Measurements from ENCODE around the gene MPC1.
"Not testable (repeated sequence)": the region's sequence is repeated elsewhere in the genome, so short reads cannot be mapped to it uniquely, and the experiment has no call there.

Gene MPC1

DNA sequence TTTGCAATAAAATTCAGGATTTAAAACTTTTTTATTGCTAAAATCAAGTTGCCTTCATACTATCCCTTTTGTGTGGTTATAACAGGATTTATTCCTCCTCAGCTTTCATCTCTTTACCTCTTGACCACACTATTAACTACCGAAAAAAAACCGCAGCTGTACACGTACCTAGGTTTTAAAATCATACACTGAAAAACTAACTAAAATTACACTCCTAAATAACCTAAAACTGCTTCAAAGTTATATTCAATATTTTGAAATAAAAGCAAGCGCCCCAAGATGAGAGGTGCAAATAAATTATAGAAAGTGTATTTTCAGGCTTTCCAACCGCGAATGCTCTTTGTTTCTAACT is 1.4 kb downstream of the MPC1 start:
- no peak for DNase-seq (ENCODE audit: low read depth)

DNA sequence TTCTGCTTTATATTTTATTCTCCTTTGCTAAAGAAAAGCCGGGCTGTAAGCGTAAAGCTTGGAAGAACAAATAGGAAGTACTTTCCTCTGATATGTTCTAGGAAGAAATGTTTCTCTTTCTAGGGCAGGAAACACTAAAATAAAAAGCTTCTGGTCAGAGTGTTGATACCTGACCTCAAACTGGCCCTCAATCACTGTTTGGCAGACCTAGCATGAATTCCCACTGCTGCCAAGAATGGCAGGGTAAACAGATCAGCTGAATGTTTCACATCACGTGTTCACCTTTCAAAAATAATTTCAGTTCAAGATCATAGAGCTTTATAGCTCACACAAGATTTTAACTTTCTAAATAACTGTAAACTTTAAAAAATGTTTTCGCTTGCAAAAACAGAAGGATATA is 2.9 kb downstream of the MPC1 start:
- no peak for DNase-seq (ENCODE audit: low read depth)

DNA sequence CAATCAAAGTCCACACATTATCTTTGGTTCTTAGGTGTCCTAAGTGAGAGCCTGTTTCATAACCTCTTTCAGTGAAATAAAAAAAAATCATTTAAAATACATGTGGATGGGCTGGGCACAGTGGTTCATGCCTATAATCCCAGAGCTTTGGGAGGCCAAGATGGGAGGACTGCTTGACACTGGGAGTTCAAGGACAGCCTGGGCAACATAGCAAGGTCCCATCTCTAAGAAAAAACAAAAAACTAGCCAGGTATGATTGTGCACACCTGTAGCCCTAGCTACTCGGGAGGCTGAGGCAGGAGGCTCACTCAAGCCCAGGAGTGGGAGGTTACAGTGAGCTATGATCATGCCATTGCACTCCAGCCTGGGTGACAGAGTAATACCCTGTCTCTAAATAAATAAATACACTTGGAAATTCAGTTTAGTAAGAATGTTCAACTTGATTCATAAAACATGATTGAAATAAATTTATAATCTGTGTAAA is 3.6 kb downstream of the MPC1 start:
- DNase-seq (ENCODE audit: low read depth): no peak

DNA sequence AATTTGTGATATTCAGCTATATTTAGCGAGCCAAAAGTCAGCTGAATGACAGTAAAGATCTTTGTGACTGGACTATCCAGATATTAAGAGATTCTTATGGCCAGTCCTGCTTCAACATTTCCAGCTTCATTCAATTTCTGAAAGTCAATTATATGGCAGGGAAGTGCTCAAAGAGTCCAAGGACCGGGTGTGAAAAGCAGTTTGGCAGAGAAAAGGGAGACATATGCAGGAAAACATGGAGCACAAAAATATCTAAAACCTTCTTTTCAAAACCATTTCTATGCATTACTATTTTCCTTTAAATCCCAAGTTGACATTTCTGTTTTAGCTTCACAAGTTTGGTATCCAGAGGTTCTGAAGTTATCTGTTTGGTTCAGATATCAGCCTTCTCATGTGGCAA is 5.0 kb downstream of the MPC1 start:
- DNase-seq (ENCODE audit: low read depth): no peak

DNA sequence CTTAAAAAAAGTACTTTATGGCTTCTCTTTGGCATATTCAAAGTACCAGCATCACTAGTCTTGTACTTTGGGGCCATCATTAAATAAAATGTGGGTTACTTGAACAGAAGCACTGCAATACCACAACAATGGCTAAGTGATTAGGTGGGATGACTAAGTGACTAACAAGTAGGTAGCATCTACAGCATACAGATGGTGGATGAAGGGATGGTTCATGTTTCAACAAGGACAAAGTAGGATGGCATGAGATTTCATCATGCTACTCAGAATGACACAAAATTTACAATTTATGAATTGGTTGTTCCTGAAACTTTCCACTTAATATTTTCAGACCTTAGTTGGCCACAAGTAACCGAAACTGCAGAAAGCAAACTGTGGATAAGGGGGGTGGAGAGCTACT is 7.7 kb downstream of the MPC1 start:
- DNase-seq (ENCODE audit: low read depth): no peak

DNA sequence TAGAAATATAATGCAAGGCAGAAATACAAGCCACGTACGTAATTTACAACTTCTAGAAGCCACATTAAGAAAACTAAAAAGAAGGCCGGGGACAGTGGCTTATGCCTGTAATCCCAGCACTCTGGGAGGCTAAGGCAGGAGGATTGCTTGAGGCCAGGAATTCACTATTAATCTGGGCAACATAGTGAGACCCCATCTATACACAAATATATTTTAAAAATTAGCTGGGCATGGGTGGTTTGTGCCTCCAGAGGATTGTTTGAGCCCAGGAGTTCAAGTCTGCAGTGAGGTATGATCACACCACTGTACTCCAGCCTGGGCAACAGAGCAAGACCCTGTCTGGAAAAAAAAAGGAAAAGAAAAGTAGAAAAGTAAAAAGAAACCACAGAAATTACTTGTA is 12.3 kb downstream of the MPC1 start:
- no peak for DNase-seq (ENCODE audit: low read depth)

DNA sequence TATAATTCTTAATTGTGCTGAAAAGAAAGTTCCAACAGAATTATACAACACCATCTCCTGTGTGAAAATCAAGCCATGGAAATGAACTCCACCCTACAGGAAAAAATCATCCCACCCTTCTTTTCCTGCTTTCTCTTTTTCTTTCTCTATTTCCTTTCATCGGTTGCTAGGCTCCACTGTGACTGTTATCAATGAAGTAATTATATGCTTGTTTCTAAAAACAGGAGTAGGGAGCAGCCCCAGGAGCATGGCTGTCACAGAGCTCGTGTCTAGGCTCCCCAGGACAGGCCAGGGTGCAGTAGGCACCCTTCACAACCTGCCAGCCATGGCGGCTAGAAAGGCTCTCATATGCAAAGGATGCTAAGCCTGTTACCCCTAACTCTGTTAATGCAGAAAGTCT is 13.0 kb downstream of the MPC1 start:
- no peak for DNase-seq (ENCODE audit: low read depth)

DNA sequence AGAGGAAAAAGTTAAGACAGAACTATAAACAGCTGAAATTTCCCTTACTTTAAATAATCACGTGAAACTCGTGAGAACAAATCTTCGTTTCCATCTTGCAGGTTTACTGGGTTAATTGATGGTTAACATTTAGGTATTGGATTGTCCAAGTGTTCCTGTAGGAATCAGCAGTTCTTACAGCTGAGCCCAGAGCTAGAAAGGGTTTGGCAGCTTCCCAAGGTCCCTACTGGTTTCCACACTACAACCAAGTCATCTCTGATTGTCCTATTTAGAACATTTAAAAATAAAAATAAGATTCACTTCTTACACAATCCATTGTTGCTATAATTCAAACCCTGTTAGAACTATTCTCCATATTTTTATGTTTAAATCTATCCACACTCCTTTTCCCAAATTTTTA is 15.8 kb downstream of the MPC1 start:
- no peak for DNase-seq (ENCODE audit: low read depth)

DNA sequence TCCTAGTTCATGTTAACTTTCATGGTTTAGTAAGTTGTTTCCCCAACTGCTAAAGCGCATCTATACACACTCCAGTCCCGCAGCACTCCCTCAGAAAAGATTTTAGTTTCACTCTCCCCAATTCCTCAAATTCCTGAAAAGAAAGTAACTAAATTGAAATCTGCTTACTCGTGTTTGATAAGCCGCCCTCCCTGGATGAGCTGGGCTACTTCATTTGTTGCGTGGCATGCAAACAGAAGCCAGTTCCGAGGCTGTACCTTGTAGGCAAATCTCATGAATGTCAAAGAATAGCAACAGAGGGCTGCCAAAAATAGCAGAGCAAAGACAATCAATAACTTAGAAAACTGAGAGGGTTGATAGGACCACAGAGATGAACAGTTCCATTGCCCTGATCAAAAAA is 16.9 kb downstream of the MPC1 start:
- DNase-seq (ENCODE audit: low read depth): no peak

DNA sequence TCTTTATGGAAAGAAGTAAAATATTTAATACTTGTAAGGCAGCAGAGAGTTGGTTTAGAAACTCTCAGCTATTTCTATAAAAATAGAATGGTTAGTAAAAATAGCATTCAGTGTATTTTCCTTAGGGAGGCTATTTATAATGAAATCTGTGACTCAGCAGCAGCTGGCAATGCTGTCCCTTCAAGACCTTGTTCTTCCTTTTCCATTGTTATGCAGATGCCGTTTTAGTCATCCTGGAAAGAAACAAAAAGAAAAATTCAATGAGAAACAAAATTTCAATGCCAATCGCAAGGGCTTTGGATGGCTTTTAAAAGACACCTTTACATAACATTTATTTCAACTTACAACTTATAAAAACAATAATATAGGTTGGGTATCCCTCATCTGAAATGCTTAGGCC is 17.5 kb downstream of the MPC1 start:
- DNase-seq (ENCODE audit: low read depth): no peak

DNA sequence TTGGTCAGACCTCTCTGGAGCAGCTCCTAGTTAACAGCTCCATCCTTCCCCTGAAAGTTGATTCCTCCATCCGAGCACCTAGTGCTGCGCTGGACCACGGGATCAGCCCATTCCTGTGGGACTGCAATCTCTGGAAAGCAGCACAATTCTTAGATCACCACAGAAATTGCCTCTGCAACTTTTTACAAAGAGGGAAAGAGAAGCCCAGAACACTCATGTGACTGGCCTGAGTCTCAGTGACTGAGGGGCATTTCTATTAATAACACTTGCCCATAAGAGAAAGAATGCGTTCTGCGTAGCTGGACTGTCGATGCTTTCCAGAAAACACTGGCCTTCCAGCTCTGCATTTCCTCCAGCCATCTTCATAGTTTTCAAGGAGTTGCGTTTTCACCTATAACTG is 18.3 kb downstream of the MPC1 start:
- no peak for DNase-seq (ENCODE audit: low read depth)

DNA sequence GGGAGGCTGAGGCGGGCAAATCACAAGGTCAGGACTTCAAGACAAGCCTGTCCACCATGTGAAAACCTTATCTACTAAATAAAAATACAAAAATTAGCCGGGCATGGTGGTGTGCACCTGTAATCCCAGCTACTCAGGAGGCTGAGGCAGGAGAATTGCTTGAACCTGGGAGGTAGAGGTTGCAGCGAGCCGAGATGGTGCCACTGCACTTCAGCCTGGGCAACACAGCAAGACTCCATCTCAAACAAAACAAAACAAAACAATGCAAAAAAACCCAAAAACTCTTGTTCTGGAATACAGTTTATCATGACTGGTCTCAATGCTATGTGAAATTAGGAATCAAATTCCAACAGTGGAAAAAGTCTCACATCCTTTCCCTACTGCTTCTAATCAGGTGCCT is 20.3 kb downstream of the MPC1 start:
- DNase-seq (ENCODE audit: low read depth): not testable (repeated sequence)

DNA sequence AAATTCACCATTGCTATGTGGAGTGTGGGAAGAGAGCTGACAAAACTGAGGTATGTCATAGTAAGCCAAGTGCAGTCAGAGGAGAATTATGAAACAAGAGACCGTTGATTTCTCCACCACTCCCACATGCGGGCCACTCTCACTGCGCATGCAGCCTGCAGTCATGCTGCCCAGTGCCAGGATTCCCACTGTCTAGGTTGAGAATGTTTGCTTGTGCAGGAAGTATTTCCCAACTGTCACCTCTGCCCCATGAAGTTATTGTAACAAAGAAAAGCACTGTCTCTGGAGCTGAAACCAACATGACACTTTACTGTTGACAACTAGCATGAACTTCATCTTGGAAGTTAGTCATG is 21.7 kb downstream of the MPC1 start:
- DNase-seq (ENCODE audit: low read depth): no peak

DNA sequence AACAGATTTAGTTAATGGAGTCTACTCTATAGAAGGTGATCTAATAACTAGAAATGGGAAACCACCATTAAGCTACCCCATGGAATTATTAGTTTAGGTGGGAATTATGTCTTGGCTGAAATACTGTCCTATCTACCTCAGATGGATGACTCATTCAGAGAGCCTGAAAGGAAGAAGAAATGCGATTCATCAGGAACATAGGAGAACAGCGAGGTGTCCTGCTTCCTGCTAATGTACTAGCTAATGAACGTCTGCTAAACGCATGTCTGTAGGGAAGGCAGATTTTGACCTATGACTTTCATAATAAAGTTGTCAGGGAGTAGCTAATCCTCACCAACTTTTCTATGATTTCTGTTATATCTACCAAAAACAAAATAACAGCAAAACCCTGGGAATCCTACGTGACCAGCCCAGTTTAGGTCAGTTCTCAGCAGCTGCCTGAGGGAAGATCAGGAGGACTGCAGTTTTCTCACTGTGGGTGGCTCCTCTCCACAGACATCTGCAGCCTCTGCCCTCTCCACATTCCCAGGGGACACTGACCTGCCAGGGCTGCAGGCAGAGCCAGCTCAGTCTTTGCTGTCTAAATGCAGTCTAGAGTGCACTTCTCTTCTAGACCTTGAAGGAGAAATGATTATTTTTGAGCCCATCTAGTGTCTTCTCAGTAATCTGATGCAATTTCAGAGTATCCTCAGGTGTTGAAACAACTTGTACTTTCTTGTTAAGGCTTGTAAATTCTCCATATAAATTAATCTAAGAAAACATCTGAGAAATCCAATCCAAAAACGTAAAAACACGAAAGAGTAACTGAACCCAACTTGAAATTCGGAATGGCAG is 22.3 kb downstream of the MPC1 start:
- no peak for DNase-seq (ENCODE audit: low read depth)

DNA sequence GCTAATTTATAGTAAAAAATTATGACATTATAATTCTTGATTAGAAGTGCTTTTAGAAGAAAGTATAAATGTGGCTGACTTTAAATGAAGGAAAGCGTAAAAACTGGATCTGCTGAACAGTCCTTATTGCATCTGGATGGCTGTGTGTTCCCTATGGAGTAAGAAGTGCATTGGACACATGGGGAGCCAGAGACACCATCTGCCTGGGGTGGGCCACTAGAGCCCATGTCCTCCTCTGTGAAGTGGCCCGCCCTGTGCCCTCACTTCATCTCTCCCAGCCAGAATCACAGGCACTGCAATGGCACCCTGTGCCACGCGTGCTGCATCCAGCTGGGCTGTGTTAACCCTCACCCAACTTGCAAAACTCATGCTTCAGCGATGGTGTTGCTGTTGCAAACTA is 27.2 kb downstream of the MPC1 start:
- no peak for DNase-seq (ENCODE audit: low read depth)

DNA sequence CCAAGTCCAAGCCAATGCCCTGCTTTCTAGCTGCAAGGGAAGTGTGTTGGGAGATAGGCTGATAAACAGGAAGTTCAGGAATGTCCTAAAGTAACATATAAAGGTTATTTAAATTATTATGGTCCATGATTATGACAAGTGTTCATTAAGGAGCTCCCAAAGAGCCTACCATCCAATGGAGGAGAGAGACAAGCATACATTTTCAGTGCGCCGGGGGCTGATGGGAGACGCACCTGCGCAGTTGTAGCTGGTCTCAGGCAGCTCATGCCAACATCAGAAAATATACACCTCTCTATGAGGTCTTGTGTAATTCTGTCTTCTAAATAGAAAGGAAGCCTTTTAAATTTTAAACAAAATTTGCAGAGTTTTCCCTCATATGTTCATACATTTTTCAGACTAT is 27.8 kb downstream of the MPC1 start:
- DNase-seq (ENCODE audit: low read depth): no peak

DNA sequence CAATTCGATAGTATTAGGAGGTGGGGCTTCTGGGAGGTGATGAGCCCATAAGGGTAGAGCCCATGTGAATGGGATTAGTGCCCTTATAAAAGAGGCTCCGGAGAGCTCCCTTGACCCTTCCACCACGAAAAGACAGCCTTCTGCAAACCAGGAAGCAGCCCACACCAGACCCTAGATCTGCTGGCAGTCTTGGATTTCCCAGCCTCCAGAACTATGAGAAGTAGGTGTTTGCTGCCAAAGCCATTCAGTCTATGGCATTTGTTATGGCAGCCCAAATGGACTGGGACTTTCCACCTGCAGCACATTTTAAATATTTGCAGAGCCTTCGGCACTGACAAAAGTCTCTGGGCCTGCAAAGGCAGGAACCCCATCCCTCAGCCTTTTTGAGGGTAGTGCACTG is 28.6 kb downstream of the MPC1 start:
- no peak for DNase-seq (ENCODE audit: low read depth)

DNA sequence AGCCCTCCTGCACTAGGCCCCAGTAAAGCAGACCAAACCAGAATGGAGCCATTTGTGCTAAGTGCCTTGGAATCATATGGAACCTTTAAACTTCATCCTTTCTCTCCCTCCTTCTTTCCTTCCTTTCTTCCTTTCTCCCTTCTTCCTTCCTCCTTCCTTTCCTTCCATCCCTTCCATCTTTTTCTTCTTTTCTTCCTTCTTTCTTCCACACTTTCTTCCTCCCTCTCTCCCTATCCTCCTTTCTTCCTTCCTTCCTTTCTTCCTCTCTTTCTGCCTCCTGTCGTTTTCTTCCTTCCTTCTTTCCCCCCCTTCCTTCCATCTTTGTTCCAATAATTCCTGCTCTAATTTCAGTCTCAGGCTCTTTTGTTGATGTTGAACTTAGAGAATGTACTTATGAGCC is 29.2 kb downstream of the MPC1 start:
- DNase-seq (ENCODE audit: low read depth): no peak

DNA sequence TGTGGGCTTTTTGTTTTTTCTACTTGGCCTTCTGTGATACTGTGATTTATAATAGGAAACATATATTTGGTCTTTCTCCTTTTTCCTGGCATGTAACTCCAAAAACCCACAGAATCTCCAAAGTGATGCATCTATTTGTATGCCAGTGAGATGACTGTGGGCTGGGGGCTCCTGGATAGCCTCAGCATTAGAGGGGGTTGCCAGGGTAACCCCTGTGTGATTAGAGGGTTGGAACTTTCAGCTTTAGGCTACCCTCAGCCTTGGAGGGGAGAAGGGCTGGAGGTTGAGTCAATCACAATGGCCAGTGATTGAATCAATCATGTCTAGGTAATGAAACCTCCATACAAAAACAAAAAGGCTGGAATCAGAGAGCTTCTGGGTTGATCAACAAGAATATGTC is 29.8 kb downstream of the MPC1 start:
- DNase-seq (ENCODE audit: low read depth): no peak

DNA sequence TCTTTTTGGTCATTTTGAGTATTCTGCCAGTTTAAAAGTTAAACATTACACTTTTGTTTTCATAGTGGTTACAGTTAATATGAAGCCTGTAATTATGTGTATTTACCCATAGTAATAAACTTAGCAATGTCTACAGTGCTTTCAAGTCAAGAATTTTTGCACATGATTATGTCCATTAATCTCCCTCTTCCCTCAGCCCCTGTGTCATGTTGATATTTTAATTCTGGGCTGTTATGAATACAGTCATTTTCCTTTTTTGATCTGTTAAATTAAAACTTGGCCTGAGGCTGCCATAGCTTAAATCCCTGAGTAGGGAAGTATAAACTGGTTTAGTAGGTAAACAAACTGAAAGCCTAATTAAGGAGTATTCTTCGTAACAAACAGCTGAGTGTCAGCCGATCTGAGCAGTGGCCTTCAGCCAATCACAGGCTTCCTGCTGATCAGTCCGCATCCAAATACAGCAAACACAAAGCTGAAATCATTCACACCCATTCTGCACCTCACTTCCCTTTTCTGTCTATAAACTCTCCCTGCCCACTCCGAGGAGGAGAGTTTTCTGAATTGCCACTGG is 30.9 kb downstream of the MPC1 start:
- no peak for DNase-seq (ENCODE audit: low read depth)

DNA sequence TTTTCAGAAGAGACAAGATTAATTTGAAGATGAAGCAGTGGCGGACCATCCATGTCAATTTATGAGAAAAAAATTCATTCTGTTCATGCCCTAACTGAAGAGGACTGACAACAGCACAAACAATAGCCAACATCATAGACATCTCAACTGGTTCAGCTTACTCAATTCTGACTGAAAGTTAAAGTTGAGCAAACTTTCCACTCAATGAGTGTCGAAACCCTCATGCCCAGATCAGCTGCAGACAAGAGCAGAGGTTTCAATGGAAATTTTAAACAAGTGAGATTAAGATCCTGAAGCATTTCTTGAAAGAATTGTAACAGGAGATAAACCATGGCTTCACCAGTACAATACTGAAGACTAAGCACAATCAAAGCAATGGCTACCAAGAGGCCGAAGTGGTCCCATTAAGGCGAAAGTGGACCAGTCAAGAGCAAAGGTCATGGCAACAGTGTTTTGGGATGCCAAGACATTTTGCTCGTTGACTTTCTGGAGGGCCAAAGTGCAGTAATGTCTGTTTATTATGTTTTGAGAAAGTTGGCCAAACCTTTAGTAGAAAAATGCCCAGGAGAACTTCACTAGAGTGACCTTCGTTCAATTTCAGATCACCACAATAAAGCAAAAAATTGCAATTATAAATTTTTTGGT is 34.3 kb downstream of the MPC1 start:
- no peak for DNase-seq (ENCODE audit: low read depth)

DNA sequence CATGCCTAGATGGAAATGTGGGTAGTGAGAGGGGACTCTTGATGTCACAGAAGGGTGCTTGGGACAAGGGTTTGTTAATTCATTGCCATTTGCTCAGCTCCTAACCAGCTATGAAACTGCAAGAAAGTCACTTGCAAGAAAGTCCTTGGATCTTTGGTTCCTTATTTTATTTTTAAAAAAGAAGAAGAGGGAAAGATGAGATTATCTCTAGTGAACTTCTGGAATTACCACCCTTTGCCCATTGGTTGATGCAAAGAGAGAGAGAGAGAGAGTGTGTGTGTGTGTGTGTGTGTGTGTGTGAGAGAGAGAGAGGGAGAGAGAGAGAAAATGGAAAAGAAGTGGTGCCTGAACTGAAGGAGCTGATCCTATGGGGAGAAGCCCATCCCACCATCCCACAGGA is 35.8 kb downstream of the MPC1 start:
- no peak for DNase-seq (ENCODE audit: low read depth)

DNA sequence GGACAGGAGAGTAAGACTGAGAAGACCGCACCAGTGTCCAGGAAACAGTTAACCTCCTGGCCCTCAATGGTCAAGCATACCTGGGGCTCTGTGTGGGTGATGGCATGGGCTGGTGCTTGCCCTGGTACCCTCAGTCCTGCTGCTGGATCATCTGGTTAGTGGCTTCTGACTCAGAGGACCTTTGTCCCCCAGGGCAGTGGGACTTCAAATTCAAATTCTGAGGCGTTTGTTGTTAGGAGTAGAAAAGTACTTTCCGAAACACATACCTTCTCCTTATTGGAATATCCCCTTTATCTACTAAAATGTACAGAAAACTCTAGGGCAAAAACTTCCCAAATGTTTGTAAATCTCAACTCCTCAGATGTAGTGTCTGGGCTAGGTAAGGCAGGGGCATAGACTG is 36.3 kb downstream of the MPC1 start:
- DNase-seq (ENCODE audit: low read depth): no peak

DNA sequence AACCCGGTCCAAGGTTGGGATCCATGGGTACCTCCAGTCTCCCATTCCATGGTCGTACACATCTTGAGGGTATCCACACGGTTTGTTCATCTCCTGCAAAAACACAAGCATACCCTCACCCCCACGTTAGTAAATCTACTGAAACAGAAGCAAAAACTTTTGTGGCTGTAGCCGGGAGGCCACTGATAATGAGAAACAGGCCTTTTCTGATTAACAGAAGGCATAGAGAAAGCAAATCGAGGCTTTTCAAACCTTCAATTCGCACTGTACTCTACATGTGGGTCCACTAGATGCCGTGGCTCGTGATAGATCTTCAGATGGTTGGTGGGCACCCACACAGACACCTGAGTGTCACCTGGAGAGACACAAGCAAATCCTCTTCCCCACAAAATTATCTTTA is 37.1 kb downstream of the MPC1 start:
- not testable (repeated sequence) for DNase-seq (ENCODE audit: low read depth)

All from stimulated activated CD8-positive, alpha-beta memory T cell treated with anti-CD3 and anti-CD28 coated beads, Interleukin-15, amount 100 ng/mL, for 24 hours (primary cell).